ENCODE data around the gene CUL4A.
"Not testable (repeated sequence)": the region's sequence is repeated elsewhere in the genome, so short reads cannot be mapped to it uniquely, and the experiment has no call there.

GRCh38 chr13:113314895-113315470, 105.6 kb downstream of the CUL4A start:
- not testable (repeated sequence) for TF ChIP-seq CTCF (conservative IDR thresholded peaks at IDR 0.05 in 1 of 2, IDR thresholded peaks at IDR 0.05 in 1 of 2; ENCODE audit: low read depth in 1 of 2, low read length in 2 of 2); EZH2 (IDR thresholded peaks at IDR 0.05; ENCODE audit: low read length, missing control alignments)

Measured in fibroblast of lung (primary cell).